GM19463 (cell line): ENCODE results near the gene DOCK3.

Experiments used
- ATAC-seq: cut with Tn5 transposase; IDR thresholded peaks from one replicate; pipeline ENCODE4 v1.9.1; 2021; ENCODE audit warnings: mild to moderate bottlenecking, moderate library complexity; ENCODE audit not compliant: unreplicated experiment

The DOCK3 gene

GRCh38 chr3:51394541-51394940 lies 719.8 kb downstream of the DOCK3 start:
- ATAC-seq, result no peak

- ATAC-seq, result no peak
These were observed 720.9 kb downstream of the DOCK3 start for GRCh38 chr3:51395493-51396213.

GRCh38 chr3:51396401-51396800 lies 721.7 kb downstream of the DOCK3 start:
- ATAC-seq, result no peak

- ATAC-seq, result no peak
These were observed 722.7 kb downstream of the DOCK3 start for GRCh38 chr3:51397392-51397791.

- ATAC-seq, result no peak
These were observed 724.0 kb downstream of the DOCK3 start for GRCh38 chr3:51398595-51399310.

- no peak for ATAC-seq
These were observed 725.4 kb downstream of the DOCK3 start for GRCh38 chr3:51400166-51400565.

- ATAC-seq, result no peak
These were observed 727.0 kb downstream of the DOCK3 start for GRCh38 chr3:51401735-51402134.

GRCh38 chr3:51403675-51404074 lies 728.9 kb downstream of the DOCK3 start:
- no peak for ATAC-seq

GRCh38 chr3:51408021-51408420 lies 733.3 kb downstream of the DOCK3 start:
- no peak for ATAC-seq

GRCh38 chr3:51408813-51409212 lies 734.1 kb downstream of the DOCK3 start:
- no peak for ATAC-seq

GRCh38 chr3:51422211-51422610 lies 747.5 kb downstream of the DOCK3 start:
- ATAC-seq, result no peak

- no peak for ATAC-seq
These were observed 752.2 kb downstream of the DOCK3 start for GRCh38 chr3:51426921-51427320.

- ATAC-seq, result no peak
These were observed 754.4 kb downstream of the DOCK3 start for GRCh38 chr3:51429138-51429537.
